ENCODE measurements around the gene FXR2.

DNA sequence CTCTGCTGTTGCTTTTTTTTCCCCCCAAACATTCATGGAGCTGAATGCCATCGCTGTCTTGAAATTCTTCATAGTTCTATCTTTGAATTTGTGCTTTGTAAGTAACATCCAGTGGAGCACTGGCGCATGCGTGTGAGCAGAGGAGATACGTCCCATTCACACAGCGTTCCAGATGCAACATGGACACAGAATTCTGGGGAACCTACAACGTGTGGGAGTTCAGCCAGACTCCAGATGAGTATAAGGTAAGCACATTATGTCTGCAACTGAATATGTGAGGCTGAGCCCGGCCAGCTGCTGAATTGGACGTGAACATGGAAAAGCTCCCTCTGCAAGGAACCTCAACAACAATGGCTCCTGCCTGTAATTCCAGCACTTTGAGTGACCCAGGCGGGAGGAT lies 31.8 kb upstream of the FXR2 start:
- TF ChIP-seq POLR2AphosphoS5 (IDR thresholded peaks at IDR 0.05) (no peak), POLR2A (IDR thresholded peaks at IDR 0.05) (no peak)
- TF ChIP-seq, protein P1, sequence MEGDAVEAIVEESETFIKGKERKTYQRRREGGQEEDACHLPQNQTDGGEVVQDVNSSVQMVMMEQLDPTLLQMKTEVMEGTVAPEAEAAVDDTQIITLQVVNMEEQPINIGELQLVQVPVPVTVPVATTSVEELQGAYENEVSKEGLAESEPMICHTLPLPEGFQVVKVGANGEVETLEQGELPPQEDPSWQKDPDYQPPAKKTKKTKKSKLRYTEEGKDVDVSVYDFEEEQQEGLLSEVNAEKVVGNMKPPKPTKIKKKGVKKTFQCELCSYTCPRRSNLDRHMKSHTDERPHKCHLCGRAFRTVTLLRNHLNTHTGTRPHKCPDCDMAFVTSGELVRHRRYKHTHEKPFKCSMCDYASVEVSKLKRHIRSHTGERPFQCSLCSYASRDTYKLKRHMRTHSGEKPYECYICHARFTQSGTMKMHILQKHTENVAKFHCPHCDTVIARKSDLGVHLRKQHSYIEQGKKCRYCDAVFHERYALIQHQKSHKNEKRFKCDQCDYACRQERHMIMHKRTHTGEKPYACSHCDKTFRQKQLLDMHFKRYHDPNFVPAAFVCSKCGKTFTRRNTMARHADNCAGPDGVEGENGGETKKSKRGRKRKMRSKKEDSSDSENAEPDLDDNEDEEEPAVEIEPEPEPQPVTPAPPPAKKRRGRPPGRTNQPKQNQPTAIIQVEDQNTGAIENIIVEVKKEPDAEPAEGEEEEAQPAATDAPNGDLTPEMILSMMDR (IDR thresholded peaks at IDR 0.05) = no peak

All from transverse colon (tissue), 4 donors.